Amygdala (tissue), 56 donors: Measurements from ENCODE around the gene ZNF800.

ENCODE experiments used
- DNase-seq, 56 donors: peaks; one replicate each; lab custom pipeline; 2025; lab: John Stamatoyannopoulos, UW

The ZNF800 gene

GRCh38 chr7:127390817-127391590 is 1.5 kb downstream of the ZNF800 start:
- DNase-seq, result no peak

GRCh38 chr7:127390186-127390816 is 2.2 kb downstream of the ZNF800 start:
- DNase-seq, result no peak

- no peak for DNase-seq
Observed at GRCh38 chr7:127389321-127389720, 3.2 kb downstream of the ZNF800 start.

GRCh38 chr7:127387974-127388373 is 4.5 kb downstream of the ZNF800 start:
- no peak for DNase-seq

GRCh38 chr7:127383123-127383835 is 9.2 kb downstream of the ZNF800 start:
- no peak for DNase-seq

GRCh38 chr7:127382301-127383085 is 10.0 kb downstream of the ZNF800 start:
- no peak for DNase-seq

GRCh38 chr7:127380479-127380878 is 12.0 kb downstream of the ZNF800 start:
- DNase-seq, result no peak

GRCh38 chr7:127379642-127380041 is 12.9 kb downstream of the ZNF800 start:
- no peak for DNase-seq

- DNase-seq, result no peak
Observed at GRCh38 chr7:127378537-127378936, 14.0 kb downstream of the ZNF800 start.

GRCh38 chr7:127377425-127377824 is 15.1 kb downstream of the ZNF800 start:
- no peak for DNase-seq

- no peak for DNase-seq
Observed at GRCh38 chr7:127375631-127376030, 16.9 kb downstream of the ZNF800 start.

GRCh38 chr7:127367679-127368078 is 24.8 kb downstream of the ZNF800 start:
- no peak for DNase-seq

GRCh38 chr7:127366680-127367079 is 25.8 kb downstream of the ZNF800 start:
- DNase-seq, result no peak

GRCh38 chr7:127365957-127366315 is 26.6 kb downstream of the ZNF800 start:
- DNase-seq, result no peak

- DNase-seq, result no peak
Observed at GRCh38 chr7:127365164-127365956, 27.1 kb downstream of the ZNF800 start.

- DNase-seq, result no peak
Observed at GRCh38 chr7:127362364-127363027, 30.0 kb downstream of the ZNF800 start.

GRCh38 chr7:127361736-127362135 is 30.8 kb downstream of the ZNF800 start:
- DNase-seq, result no peak

- DNase-seq, result no peak
Observed at GRCh38 chr7:127359011-127359410, 33.5 kb downstream of the ZNF800 start.

GRCh38 chr7:127353897-127354296 is 38.6 kb downstream of the ZNF800 start:
- DNase-seq, result no peak
